ENCODE data around the gene YPEL1.
A peak's percentile ranks its signal among the peaks of the same experiment; 100 is the strongest.

YPEL1 gene

GRCh38 chr22:21663738-21664137, 71.9 kb downstream of the YPEL1 start:
- Histone ChIP-seq H3K27ac (ENCODE audit: low read depth, low read length) (no peak overlapping the region), H3K27me3 (ENCODE audit: insufficient read depth, low read length) (no peaks in the 10 kb centered on the region; the same call in 1 of the 2 replicates), H3K4me3 (ENCODE audit: low read length) (no peak overlapping the region), H3K9ac (ENCODE audit: low read depth, low read length) (no peak overlapping the region), H3K4me1 (ENCODE audit: insufficient read depth, low read length) (no peaks in the 10 kb centered on the region), H3K9me3 (ENCODE audit: insufficient read depth, low read depth, low read length) (no peaks in the 10 kb centered on the region), H3K36me3 (ENCODE audit: insufficient read depth, low read length) (no peaks in the 10 kb centered on the region)
- 89% methylated on average over 2 of the region's 2 CpGs for WGBS

- Histone ChIP-seq H3K9ac (ENCODE audit: low read depth, low read length) (no peak overlapping the region), H3K4me3 (ENCODE audit: low read length) (no peak overlapping the region), H3K4me1 (ENCODE audit: insufficient read depth, low read length) (no peaks in the 10 kb centered on the region), H3K9me3 (ENCODE audit: insufficient read depth, low read depth, low read length) (no peaks in the 10 kb centered on the region), H3K27ac (ENCODE audit: low read depth, low read length) (no peak overlapping the region), H3K36me3 (ENCODE audit: insufficient read depth, low read length) (no peaks in the 10 kb centered on the region), H3K27me3 (ENCODE audit: insufficient read depth, low read length) (no peaks in the 10 kb centered on the region; the same call in 1 of the 2 replicates)
- 85% methylated on average over 5 of the region's 5 CpGs for WGBS
These were observed 73.6 kb downstream of the YPEL1 start for GRCh38 chr22:21661991-21662390.

GRCh38 chr22:21660904-21661303, 74.7 kb downstream of the YPEL1 start:
- H3K27ac ChIP-seq (ENCODE audit: low read depth, low read length), result no peak overlapping the region
- no peak overlapping the region for H3K9ac ChIP-seq (ENCODE audit: low read depth, low read length)
- H3K4me3 ChIP-seq (ENCODE audit: low read length), result no peak overlapping the region
- peaks cover 6% of the 10 kb centered on the region for H3K4me1 ChIP-seq (ENCODE audit: insufficient read depth, low read length)
- H3K36me3 ChIP-seq (ENCODE audit: insufficient read depth, low read length), result 0 out of 2 replicates have a peak, but pooled peaks cover 6% of the 10 kb centered on the region
- no peaks in the 10 kb centered on the region for H3K9me3 ChIP-seq (ENCODE audit: insufficient read depth, low read depth, low read length)
- H3K27me3 ChIP-seq (ENCODE audit: insufficient read depth, low read length), result no peaks in the 10 kb centered on the region; the same call in 1 of the 2 replicates
- 83% methylated on average over 7 of the region's 7 CpGs for WGBS

- Histone ChIP-seq H3K9me3 (ENCODE audit: insufficient read depth, low read depth, low read length) (no peaks in the 10 kb centered on the region), H3K4me1 (ENCODE audit: insufficient read depth, low read length) (peaks cover 6% of the 10 kb centered on the region), H3K9ac (ENCODE audit: low read depth, low read length) (no peak overlapping the region), H3K27me3 (ENCODE audit: insufficient read depth, low read length) (no peaks in the 10 kb centered on the region; the same call in 1 of the 2 replicates), H3K27ac (ENCODE audit: low read depth, low read length) (no peak overlapping the region), H3K36me3 (ENCODE audit: insufficient read depth, low read length) (0 out of 2 replicates have a peak, but pooled peaks cover 8% of the 10 kb centered on the region), H3K4me3 (ENCODE audit: low read length) (no peak overlapping the region)
- 86% methylated on average over 7 of the region's 7 CpGs for WGBS
These were observed 75.6 kb downstream of the YPEL1 start for GRCh38 chr22:21659864-21660525.

- Histone ChIP-seq H3K27me3 (ENCODE audit: insufficient read depth, low read length) (no peaks in the 10 kb centered on the region; the same call in 1 of the 2 replicates), H3K9ac (ENCODE audit: low read depth, low read length) (peak overlapping the region; percentile 59), H3K27ac (ENCODE audit: low read depth, low read length) (peak overlapping the region; percentile 85), H3K9me3 (ENCODE audit: insufficient read depth, low read depth, low read length) (no peaks in the 10 kb centered on the region), H3K36me3 (ENCODE audit: insufficient read depth, low read length) (peaks cover 24% of the 10 kb centered on the region), H3K4me3 (ENCODE audit: low read length) (peak overlapping the region; percentile 63), H3K4me1 (ENCODE audit: insufficient read depth, low read length) (peaks cover 12% of the 10 kb centered on the region)
- under 1% methylated on average over 79 of the region's 79 CpGs for WGBS
These were observed 78.1 kb downstream of the YPEL1 start for GRCh38 chr22:21657360-21658032.

GRCh38 chr22:21657020-21657359, 78.6 kb downstream of the YPEL1 start:
- peak overlapping the region; percentile 63 for H3K4me3 ChIP-seq (ENCODE audit: low read length)
- H3K4me1 ChIP-seq (ENCODE audit: insufficient read depth, low read length), result peaks cover 12% of the 10 kb centered on the region
- peak overlapping the region; percentile 41 for H3K9ac ChIP-seq (ENCODE audit: low read depth, low read length)
- H3K27me3 ChIP-seq (ENCODE audit: insufficient read depth, low read length), result no peaks in the 10 kb centered on the region; the same call in 1 of the 2 replicates
- no peaks in the 10 kb centered on the region for H3K9me3 ChIP-seq (ENCODE audit: insufficient read depth, low read depth, low read length)
- 26% methylated on average over 17 of the region's 17 CpGs for WGBS
- peak overlapping the region; percentile 85; the same call in 1 of the 2 replicates for H3K27ac ChIP-seq (ENCODE audit: low read depth, low read length)
- peaks cover 24% of the 10 kb centered on the region for H3K36me3 ChIP-seq (ENCODE audit: insufficient read depth, low read length)

GRCh38 chr22:21652547-21653545, 82.7 kb downstream of the YPEL1 start:
- Histone ChIP-seq H3K27me3 (ENCODE audit: insufficient read depth, low read length) (no peaks in the 10 kb centered on the region), H3K4me1 (ENCODE audit: insufficient read depth, low read length) (peaks cover 18% of the 10 kb centered on the region), H3K36me3 (ENCODE audit: insufficient read depth, low read length) (peaks cover 32% of the 10 kb centered on the region), H3K27ac (ENCODE audit: low read depth, low read length) (peak overlapping the region; percentile 68), H3K9me3 (ENCODE audit: insufficient read depth, low read depth, low read length) (no peaks in the 10 kb centered on the region), H3K4me3 (ENCODE audit: low read length) (peak overlapping the region; percentile 78), H3K9ac (ENCODE audit: low read depth, low read length) (peak overlapping the region; percentile 86)
- WGBS, result 4% methylated on average over 36 of the region's 40 CpGs

GRCh38 chr22:21652010-21652546, 83.5 kb downstream of the YPEL1 start:
- peaks cover 18% of the 10 kb centered on the region for H3K4me1 ChIP-seq (ENCODE audit: insufficient read depth, low read length)
- peak overlapping the region; percentile 86 for H3K27ac ChIP-seq (ENCODE audit: low read depth, low read length)
- WGBS, result under 1% methylated on average over 44 of the region's 44 CpGs

GRCh38 chr22:21651521-21652009, 84.0 kb downstream of the YPEL1 start:
- H3K4me1 ChIP-seq (ENCODE audit: insufficient read depth, low read length), result peaks cover 14% of the 10 kb centered on the region
- peak overlapping the region; percentile 86 for H3K27ac ChIP-seq (ENCODE audit: low read depth, low read length)
- H3K4me3 ChIP-seq (ENCODE audit: low read length), result peak overlapping the region; percentile 78
- H3K27me3 ChIP-seq (ENCODE audit: insufficient read depth, low read length), result no peaks in the 10 kb centered on the region
- H3K36me3 ChIP-seq (ENCODE audit: insufficient read depth, low read length), result peaks cover 30% of the 10 kb centered on the region
- peak overlapping the region; percentile 82 for H3K9ac ChIP-seq (ENCODE audit: low read depth, low read length)
- no peaks in the 10 kb centered on the region for H3K9me3 ChIP-seq (ENCODE audit: insufficient read depth, low read depth, low read length)
- WGBS, result under 1% methylated on average over 24 of the region's 29 CpGs

More at GRCh38 chr22:21652010-21652546, 83.5 kb downstream of the YPEL1 start:
- Histone ChIP-seq H3K9me3 (ENCODE audit: insufficient read depth, low read depth, low read length) (no peaks in the 10 kb centered on the region), H3K27me3 (ENCODE audit: insufficient read depth, low read length) (no peaks in the 10 kb centered on the region), H3K4me3 (ENCODE audit: low read length) (peak overlapping the region; percentile 78), H3K36me3 (ENCODE audit: insufficient read depth, low read length) (peaks cover 32% of the 10 kb centered on the region), H3K9ac (ENCODE audit: low read depth, low read length) (peak overlapping the region; percentile 86)

- peaks cover 31% of the 10 kb centered on the region for H3K36me3 ChIP-seq (ENCODE audit: insufficient read depth, low read length)
- no peaks in the 10 kb centered on the region for H3K9me3 ChIP-seq (ENCODE audit: insufficient read depth, low read depth, low read length)
- peaks cover 12% of the 10 kb centered on the region; the same call in 1 of the 2 replicates for H3K4me1 ChIP-seq (ENCODE audit: insufficient read depth, low read length)
- H3K4me3 ChIP-seq (ENCODE audit: low read length), result peak overlapping the region; percentile 78
- no peaks in the 10 kb centered on the region for H3K27me3 ChIP-seq (ENCODE audit: insufficient read depth, low read length)
- peak overlapping the region; percentile 86 for H3K27ac ChIP-seq (ENCODE audit: low read depth, low read length)
- H3K9ac ChIP-seq (ENCODE audit: low read depth, low read length), result peak overlapping the region; percentile 82
- WGBS, result 5% methylated on average over 5 of the region's 6 CpGs
These were observed 84.6 kb downstream of the YPEL1 start for GRCh38 chr22:21650823-21651520.

Measured in HUES64 (cell line).